Right ventricle myocardium inferior (tissue), 1 donor: ENCODE data around the gene UBE2R2. TPM values are rescaled to one million over a fixed set of nuclear protein-coding genes. Genes with fewer than 3 reads are reported as not detected.
"Not testable (repeated sequence)": the region's sequence is repeated elsewhere in the genome, so short reads cannot be mapped to it uniquely, and the experiment has no call there.

Source experiments
- ATAC-seq: fragments of 200-7000 bp; cut with Tn5 transposase; one replicate; pipeline ENCODE4 v1.9.1; 2020; ENCODE audit warnings: mild to moderate bottlenecking, moderate library complexity
- DNase-seq: peaks from one replicate; pipeline ENCODE4 v3.0.0; 2021; ENCODE audit errors: missing footprints
- intact Hi-C: fragments of 100-400 bp; cut with DNase I; formaldehyde crosslinking; loops from one replicate; pipeline ENCODE4 v1.11.0; 2022
- long read RNA-seq: library from polyadenylated mRNA; unstranded; transcript quantifications from one replicate; pipeline ENCODE4 v2.0.0, GENCODE V29; 2021
- total RNA-seq: library from RNA; stranded (reverse); fragmentation: NEBNext Ultra II Directional; extraction: Animal tissue kit (Norgen Biotek cat#: 25700); gene quantifications from one replicate; pipeline ENCODE4 v1.2.1, GENCODE V29; 2021
- donor health status: DM: no; HTN: yes; CAD: no; lungs with severe emphysema.

Gene UBE2R2, protein sequence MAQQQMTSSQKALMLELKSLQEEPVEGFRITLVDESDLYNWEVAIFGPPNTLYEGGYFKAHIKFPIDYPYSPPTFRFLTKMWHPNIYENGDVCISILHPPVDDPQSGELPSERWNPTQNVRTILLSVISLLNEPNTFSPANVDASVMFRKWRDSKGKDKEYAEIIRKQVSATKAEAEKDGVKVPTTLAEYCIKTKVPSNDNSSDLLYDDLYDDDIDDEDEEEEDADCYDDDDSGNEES
- total RNA-seq: 44.0 TPM
- long read RNA-seq, full-length matches to known transcripts: 77 of 85 reads
- long read RNA-seq, partial matches to known transcripts: 0 of 85 reads
- long read RNA-seq, other reads (novel, unspliced or antisense): 8 of 85 reads

DNA sequence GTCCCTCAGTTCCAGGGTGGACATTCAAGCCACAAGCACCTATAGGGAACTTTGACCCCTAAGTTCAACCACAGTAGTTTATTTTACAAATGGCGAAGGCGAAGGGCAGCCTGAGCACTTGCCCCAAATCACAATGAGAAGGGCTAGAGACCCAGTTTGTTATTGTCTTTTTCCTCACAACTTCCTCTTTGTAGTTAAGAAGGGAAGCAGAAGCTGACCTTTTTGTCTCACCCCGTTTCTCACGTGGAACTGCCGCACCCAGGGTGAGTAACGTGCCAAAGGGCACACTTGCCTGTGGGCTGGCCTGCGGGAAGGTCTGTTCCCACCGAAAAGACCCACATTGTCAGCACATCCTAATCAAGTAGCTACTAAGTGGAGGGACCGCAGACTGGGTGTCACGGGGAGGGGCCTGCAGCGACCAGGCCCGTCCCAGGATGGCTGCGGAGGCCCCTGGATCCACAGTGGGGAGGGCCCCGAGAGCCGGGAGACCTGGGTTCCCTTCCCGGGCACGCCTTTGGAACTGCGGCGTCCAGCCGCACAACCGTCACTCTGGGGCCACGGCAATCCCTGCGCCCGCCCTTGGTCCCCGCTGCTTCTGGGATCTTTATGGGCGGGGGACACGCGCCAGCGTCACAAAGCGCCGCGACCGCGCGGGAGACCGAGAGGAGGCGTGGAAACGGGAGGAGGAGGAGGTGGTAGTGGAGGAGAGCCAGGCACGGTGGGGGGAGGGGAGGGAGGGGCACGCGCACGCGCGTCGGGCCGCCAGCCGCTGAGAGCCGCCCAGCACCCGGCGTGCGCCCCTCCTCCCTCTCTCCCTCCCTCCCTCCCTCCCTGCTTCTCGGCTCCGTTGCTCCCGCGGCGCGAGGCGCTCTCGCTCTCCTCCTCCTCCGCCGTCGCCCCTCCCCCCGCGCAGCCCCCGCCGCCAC is at the start of gene UBE2R2:
TSS of gene UBE2R2 (plus strand) at position 834 of the 926 bp plus-strand sequence. CDS start 598 bp downstream, outside the sequence.
- intact Hi-C loops: loop anchor here (5.0 to 10.0 kb wide), 2 partner anchors 228 to 436 kb away; partner anchors contain the start of gene UBAP2
- DNase-seq: peak; percentile 97

DNA sequence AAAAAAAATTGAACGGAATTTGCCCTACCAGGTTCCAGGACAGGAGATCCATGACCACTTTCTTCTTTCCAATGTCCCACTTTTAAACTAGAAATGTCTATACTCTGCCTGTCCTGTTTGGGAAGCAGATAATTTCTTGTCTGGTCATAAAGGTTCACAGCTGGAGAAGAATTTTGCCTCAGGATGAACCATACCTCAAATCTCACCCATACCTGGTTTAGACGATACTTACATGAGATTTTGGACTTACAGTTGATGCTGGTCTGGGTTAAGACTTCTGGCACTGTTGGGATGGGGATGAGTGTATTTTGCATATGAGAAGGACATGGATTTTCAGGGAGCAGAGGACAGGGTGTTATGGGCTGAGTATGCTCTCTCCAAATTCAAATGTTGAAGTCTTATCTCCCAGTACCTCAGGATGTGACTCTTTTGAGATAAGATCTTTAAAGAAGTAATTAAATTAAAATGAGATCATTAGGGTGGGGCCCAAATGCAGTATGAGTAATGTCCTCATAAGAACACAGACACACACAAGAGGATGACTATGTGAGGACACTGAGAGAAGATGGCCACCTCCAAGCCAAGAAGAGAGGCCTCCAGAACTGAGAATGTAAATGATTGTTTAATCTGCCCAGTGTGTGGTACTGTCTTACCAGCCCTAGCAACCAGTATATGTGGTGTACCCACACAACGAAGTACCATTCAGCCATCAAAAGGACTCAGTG is 46.6 kb upstream of the UBE2R2 start:
- intact Hi-C loops, DNase-seq, ATAC-seq: not testable (repeated sequence)

More for the DNA sequence above, at the start of gene UBE2R2:
- peak; percentile 90 for ATAC-seq

DNA sequence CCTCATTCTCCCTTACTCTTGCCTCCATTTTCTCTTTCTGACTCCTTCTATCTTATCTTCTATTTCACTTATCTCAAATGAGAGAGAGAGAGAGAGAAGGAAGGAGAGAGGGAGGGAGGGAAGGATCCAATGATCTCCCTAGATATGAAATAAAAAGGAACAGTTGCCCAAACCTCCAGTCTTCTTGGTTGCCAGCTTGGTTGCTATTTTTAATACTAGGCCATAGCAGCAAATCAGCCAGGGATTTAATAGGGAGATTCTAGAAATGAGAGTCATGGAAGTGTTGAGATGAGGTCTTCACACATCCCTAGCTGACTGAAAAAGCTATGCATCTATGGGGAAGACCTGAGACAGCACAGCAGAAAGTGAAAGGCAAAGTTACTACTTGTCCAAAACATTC is 43.8 kb upstream of the UBE2R2 start:
- intact Hi-C loops, ATAC-seq, DNase-seq: not testable (repeated sequence)

DNA sequence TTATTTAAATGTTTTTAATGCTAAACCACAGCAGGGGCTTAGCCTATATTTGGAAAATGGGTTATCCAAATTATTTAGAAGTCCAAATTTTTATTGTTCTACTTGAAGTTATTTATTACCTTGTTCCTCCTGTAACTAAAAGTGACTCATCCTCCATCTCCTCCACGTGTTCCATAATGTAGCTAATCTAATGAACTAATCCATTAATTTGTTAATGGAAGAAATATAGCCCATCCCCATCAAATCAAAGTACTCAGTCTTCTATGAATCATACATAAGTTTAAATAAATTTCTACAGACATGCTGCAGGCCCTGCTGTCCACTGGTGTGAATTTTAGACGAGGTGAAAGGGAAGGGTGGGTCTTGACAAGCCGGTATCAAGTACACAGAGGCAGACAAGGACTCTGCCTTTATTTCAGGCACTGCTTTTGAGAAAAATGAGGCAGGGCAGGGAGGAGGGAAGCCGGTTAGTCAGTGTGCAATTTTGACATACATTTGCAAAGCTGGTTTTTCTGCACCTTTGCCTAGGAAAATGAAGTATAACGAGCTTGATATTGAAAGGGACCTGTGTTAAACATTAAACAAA is 42.8 kb upstream of the UBE2R2 start:
- not testable (repeated sequence) for DNase-seq

DNA sequence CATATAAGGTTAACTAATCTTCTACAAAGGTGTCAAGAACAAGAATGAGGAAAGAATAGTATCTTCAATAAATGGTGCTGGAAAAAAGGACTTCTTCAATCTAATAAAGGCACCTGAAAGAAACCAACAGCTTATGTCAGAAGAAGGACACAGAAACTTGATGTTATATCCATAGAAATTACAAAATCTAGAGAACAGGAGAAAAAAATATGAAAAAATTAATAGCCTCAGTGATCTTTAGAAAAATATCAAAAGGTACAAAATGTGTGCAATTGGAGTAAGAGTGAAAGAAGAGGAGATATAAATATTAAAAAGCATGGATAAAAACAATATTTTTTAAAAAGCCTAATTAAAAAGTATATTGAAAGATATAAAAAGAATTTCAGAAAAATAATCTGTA is 40.4 kb upstream of the UBE2R2 start:
- ATAC-seq (no peak), DNase-seq (no peak)
- intact Hi-C loops: loop anchor here (5.0 kb wide), 1 partner anchor 39 kb away; no protein-coding TSS in a partner anchor

More for the DNA sequence above, 42.8 kb upstream of the UBE2R2 start:
- intact Hi-C loops, ATAC-seq: not testable (repeated sequence)

DNA sequence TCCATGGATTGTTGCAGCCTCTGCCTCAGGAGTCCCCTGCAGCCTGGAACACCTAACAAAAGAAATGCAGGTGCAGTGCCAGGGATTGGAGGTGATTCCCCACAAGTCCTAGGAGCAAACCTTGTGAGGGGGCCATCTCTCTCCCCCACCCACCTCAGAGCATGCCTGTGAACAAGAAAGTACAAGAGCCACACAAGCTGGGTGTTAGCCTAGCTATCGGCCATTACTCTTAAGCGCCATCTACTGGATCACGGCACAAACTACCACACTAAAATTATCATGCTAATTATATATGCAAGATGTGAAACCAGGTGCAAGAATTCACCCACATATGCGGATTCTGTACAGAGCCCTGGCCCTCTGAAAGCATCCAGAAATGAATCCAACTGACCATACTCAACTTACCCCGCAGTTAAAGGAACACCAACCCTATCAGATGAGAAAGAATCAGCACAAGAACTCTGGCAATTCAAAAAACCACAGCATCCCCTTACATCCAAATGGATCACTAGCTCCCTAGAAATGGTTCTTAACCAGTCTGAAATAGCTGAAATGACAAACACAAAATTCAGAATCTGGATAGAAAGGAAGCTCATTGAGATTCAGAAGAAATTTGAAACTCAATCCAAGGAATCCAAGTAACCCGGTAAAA is 38.1 kb upstream of the UBE2R2 start:
- DNase-seq (no peak), ATAC-seq (peak; percentile 60)
- intact Hi-C loops: loop anchor here (5.0 kb wide), 1 partner anchor 42 kb away; no protein-coding TSS in a partner anchor

DNA sequence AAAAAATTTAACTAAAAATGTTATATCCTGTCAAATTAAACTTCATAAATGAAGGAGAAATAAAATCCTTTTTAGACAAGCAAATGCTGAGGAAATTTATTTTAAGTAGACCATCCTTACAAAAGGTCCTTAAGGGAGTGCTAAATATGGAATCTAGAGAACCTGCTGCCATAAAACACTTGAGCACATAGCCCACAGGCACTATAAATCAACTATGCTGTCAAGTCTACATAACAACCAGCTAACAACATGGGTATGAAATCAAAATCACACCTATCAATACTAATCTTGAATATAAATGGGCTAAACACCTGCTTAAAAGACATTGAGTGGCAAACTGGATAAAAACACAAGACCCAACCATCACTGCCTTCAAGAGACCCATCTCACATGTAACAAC is 36.7 kb upstream of the UBE2R2 start:
- DNase-seq (no peak), ATAC-seq (no peak)
- intact Hi-C loops: loop anchor here (10.0 kb wide), 1 partner anchor 475 kb away; no protein-coding TSS in a partner anchor

DNA sequence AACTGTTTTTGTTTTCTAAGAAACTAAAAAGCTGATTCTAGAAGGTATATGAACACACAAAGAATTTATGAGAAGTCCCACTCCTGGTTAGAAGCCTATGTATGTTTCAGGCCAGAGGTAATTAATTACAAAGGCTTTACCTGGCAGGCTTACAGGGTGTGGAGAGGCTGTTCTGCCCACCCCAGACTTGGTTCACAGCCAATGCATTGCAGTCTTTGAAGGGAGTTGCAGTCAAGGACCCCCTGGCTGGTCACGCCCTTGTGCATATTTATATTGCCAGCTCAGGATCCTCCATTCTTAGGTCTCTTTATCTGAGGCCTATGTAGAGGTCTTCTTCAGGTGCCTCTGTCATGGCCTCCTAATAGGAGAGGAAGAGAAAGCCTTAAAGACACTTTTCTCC is 35.2 kb upstream of the UBE2R2 start:
- DNase-seq (no peak), ATAC-seq (no peak)
- intact Hi-C loops: loop anchor here (10.0 kb wide), 1 partner anchor 473 kb away; no protein-coding TSS in a partner anchor

DNA sequence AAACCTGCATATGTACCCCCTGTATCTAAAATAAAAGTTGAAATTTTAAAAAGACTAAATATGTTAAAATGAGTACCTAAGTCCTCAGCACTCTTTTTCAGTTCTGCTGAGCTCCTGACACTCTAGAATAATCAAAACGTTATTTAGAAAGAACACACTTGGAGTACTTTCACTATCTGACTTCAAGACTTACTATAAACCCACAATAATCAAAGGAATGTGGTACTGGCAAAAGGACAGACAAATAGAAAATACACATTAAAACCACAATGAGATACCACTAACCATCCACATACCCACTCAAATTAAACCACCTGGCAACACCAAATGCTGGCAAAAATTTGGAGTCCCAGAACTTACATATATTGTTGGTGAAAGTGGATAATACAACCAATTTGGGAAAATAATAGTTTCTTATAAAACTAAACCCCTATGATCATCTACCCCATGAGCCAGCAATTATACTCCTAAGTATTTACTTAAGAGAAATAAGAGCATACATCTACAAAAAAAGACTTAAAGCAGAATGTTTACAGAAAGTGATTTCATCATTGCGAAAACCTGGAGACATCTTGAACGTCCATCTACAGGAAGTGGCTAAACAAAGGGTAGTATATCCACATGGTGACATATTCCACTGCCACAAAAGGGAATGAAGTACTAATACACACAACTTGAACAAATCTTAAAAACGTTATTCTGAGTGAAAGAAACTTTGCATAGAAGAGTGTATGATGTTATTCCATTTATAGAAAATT is 34.4 kb upstream of the UBE2R2 start:
- ATAC-seq (no peak), DNase-seq (no peak)
- intact Hi-C loops: loop anchor here (10.0 kb wide), 1 partner anchor 472 kb away; no protein-coding TSS in a partner anchor

DNA sequence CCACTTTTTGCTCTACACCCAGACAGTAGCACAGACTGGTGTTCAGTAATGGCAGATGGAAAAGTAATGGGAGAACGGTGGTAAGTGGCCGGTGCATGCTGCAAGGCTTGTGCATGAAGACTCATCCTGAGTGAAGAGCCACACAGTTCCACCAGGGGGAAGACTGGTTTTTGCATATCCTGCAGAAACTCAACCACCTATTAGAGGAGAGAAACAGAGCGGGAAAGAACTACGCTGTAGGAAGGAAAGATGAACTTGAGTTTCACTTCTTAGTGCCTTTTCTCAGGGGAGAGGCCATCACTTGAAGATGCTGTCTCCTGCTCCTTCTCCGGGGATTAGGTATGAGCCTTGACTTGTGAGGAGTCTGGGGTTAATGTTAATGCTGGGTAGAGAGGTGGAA is 31.0 kb upstream of the UBE2R2 start:
- ATAC-seq: no peak
- DNase-seq: no peak
- intact Hi-C loops: loop anchor here (10.0 kb wide), 1 partner anchor 469 kb away; no protein-coding TSS in a partner anchor

DNA sequence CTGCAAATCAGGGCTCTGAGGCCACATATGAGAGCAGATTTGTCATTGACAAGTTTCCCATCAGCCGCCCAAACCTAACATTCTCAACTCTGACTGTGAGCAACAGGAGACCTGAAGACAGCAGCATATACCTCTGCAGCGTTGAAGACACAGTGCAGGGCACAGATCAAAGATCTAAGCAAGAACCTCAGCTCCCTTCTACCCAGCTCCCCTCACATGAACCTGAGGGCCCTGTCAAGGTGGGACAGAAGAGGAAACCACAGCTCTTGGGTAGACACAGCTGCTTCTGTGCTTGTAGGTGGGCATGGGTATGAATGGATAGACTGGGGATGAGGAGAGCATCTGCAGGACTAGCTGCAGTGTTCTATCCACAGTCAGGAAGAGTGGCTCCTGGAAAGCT is 30.3 kb upstream of the UBE2R2 start:
- intact Hi-C loops: loop anchor here (10.0 kb wide), 1 partner anchor 468 kb away; no protein-coding TSS in a partner anchor
- no peak for DNase-seq
- ATAC-seq: peak; percentile 10

DNA sequence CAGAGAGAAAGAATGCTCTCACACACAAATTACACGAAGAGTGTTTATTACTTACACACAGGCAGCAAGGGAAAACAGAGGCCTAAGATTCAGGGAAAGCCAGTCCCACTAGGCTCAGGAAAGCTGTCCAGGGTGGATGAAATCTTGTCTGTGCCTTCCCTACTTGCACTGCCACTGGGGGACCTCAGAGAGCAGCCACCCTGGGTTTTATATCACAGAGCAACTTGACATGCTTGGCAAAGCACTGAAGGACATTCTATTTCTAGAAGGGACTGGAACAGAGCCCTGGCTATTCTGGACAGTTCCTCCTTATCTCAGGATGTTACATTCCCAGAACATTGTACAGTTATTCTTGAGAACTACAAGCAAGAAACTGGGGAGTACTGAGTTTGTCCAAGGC is 29.1 kb upstream of the UBE2R2 start:
- no peak for DNase-seq
- ATAC-seq: peak; percentile 91
- intact Hi-C loops: loop anchor here (10.0 kb wide), 1 partner anchor 467 kb away; no protein-coding TSS in a partner anchor

DNA sequence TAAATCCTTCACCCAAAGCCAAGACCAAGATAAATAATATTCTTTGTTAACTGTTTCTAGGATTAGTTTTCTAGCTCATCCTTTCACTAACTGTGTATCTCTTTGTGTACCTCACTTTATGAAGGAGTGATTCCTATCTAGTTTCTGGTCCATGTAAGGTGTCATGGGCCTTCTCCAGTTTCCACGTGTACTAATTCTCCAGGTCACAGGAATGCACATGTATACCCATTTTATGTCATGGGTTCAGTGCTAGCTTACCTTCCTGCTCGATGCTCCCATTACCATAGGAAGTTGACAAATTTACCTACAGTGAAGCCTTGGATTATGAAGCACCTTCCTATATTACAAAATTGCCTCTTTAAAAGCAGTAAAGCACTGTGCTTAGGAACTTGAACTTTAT is 27.5 kb upstream of the UBE2R2 start:
- intact Hi-C loops: loop anchor here (10.0 kb wide), 1 partner anchor 465 kb away; no protein-coding TSS in a partner anchor
- ATAC-seq, DNase-seq: not testable (repeated sequence)

DNA sequence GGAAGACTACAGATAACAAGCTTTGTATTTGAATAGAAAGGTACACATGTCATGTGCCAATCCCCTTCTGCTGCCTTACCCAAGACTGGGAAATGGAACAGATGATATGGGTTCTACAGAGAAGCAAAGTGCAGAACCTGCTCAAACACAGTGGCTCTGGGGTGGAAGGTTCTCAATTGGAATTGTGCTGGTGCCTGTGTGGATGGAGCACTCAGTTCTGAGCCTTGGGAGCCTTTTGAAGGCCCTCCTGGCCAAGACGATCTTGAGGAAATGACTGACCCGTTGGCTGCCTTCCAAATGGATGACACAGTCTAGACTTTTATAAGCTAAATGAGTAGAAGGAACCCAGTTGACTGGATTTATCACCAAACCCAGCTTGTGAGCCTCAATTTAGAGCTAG is 25.8 kb upstream of the UBE2R2 start:
- ATAC-seq (no peak), DNase-seq (no peak)

DNA sequence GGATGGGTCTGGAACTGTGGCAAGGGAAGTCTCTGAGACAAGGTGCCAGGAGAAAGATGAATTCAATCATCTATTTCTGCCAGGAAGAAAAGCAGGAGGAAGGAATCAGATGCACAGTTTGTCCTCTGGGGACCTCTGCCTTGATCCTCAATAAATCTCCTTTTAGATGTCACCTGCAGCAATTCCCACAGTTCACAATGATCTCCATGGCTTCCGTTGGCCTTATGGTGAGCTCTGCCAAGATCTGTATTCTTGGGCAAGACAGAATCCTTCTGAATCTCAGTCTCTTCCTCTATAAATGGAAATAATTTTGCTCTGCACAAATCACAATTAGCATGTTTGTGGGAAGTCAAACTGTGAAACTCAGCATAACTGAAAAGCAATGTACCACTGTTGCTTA is 23.5 kb upstream of the UBE2R2 start:
- DNase-seq, ATAC-seq, intact Hi-C loops: not testable (repeated sequence)

More for the DNA sequence above, 25.8 kb upstream of the UBE2R2 start:
- intact Hi-C loops: no loop called here

DNA sequence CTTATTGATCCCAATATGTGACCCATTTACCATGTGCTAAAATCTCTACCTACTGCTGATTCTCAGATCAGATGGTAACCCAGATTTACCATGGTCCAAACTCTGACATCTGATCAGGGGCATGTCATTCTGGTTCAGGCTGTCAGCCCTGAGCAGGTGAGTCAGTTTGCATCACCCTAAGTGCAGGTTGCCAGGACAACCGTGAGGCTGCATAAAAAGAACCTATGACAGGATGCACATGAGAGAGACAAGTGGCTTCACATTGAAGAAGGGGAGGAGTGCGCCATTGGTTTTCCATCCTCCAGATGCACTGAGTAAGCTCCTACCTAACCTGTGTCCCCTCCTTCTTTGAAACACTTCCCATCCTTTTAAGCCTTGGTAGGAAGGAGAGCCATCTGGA is 22.4 kb upstream of the UBE2R2 start:
- intact Hi-C loops: no loop called here
- ATAC-seq: no peak
- DNase-seq: no peak

DNA sequence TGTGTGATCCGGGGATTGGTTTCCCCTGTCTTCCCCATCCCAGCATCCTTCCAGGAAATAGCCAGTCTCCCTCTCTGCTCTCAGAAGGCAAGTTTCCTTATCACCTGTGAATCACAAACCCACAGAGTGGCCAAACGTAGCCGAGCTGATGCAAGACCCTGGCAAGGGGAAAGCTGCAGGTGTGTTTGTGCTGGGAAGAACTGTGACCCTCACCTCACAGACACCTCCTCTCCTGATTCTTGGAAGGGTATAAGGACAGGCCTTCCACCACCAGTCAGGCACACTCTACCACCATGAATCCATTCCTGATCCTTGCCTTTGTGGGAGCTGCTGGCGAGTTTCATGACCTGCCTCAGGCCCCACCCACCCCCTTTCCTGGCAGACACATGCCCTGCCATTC is 21.7 kb upstream of the UBE2R2 start, which contains the start of gene PRSS3:
TSS of gene PRSS3 (plus strand) at position 281 of the 400 bp plus-strand sequence. CDS start at position 294, 13 bp downstream.
- ATAC-seq (no peak), DNase-seq (no peak)
- intact Hi-C loops: no loop called here
